A549 treated with AZD2906 at 1 μM for 4 hours (cell line): ENCODE data around the gene KLC1. TPM values are rescaled to one million over a fixed set of nuclear protein-coding genes. Genes with fewer than 3 reads are reported as not detected.

Experiments used
- total RNA-seq: library from RNA; stranded (reverse); fragments of 200-300 nt; extraction: Qiagen RNA extraction; gene quantifications from 5 replicates; pipeline ENCODE4 v1.2.3, GENCODE V29; 2022

KLC1 gene
- 89.6 to 113 TPM (median 104 TPM) in 5 replicates for total RNA-seq

GRCh38 chr14:103628684-103629502, at the start of gene KLC1:
Gene KLC1, plus strand, starts transcription at chr14:103629211. Its CDS starts 25,354 bp downstream, at chr14:103654565.

GRCh38 chr14:103715052-103716000, 86.3 kb downstream of the KLC1 start, which contains the start of the genes XRCC3 and ZFYVE21:
Gene XRCC3, minus strand, starts transcription at chr14:103715451. Its CDS starts 4,364 bp downstream, at chr14:103711087.
Gene ZFYVE21, plus strand, starts transcription at chr14:103715810. Its CDS starts 32 bp downstream, at chr14:103715842.

Other genes with a start within 250 kb of the KLC1 start
- gene MARK3, start 243.8 kb upstream of the KLC1 start, total RNA-seq = 49.6 to 59.8 TPM (median 50.5 TPM) in 5 replicates
- gene CKB, start 106.4 kb upstream of the KLC1 start, total RNA-seq = 155 to 203 TPM (median 178 TPM) in 5 replicates
- gene TRMT61A, start 100.0 kb upstream of the KLC1 start, total RNA-seq = 17.5 to 29.7 TPM (median 27.4 TPM) in 5 replicates
- 20.5 to 26.4 TPM (median 22.3 TPM) in 5 replicates for gene BAG5, start 66.6 kb upstream of the KLC1 start, total RNA-seq
- 46.4 to 60.7 TPM (median 52.0 TPM) in 5 replicates for gene COA8, start 66.3 kb upstream of the KLC1 start, total RNA-seq
- 25.5 to 30.3 TPM (median 27.4 TPM) in 5 replicates for gene XRCC3, start 86.2 kb downstream of the KLC1 start, total RNA-seq
- 35.7 to 46.0 TPM (median 43.5 TPM) in 5 replicates for gene ZFYVE21, start 86.6 kb downstream of the KLC1 start, total RNA-seq
- 4.5 to 5.8 TPM (median 5.6 TPM) in 5 replicates for gene PPP1R13B, start 218.4 kb downstream of the KLC1 start, total RNA-seq